ENCODE data around the gene SPATS2. TPM values are rescaled to one million over a fixed set of nuclear protein-coding genes. Genes with fewer than 3 reads are reported as not detected.

Gene SPATS2
- total and polyA plus RNA-seq, 4 donors, result 5.5 to 29.8 (median 15.4) TPM

- peaks cover 3 to 7% of the 10 kb centered on the region in 2 donors for H3K36me3 ChIP-seq (ENCODE audit: control insufficient read depth in 1 of 2, insufficient read depth in 2 of 2, low read length in 1 of 2)
- DNase-seq, result no peak
- 94% methylated on average over 14 of the region's 14 CpGs for WGBS, 2 donors
Observed at GRCh38 chr12:49563951-49564685, 196.9 kb downstream of the SPATS2 start.

GRCh38 chr12:49564686-49565405 is 197.6 kb downstream of the SPATS2 start:
- intact Hi-C loops (cut with DNase I), result no loop called here
- Histone ChIP-seq H3K27me3 (ENCODE audit: control insufficient read depth in 1 of 2, insufficient read depth in 2 of 2, low read length in 1 of 2) (no peaks in the 10 kb centered on the region), H3K4me1 (ENCODE audit: control insufficient read depth in 1 of 2, insufficient read depth in 2 of 2, low read length in 2 of 2) (peaks cover 0 to 4% of the 10 kb centered on the region in 2 donors), H3K36me3 (ENCODE audit: control insufficient read depth in 1 of 2, insufficient read depth in 2 of 2, low read length in 1 of 2) (peaks cover 0 to 4% of the 10 kb centered on the region in 2 donors), H3K9me3 (ENCODE audit: control insufficient read depth, low read length) (no peaks in the 10 kb centered on the region), H3K27ac (ENCODE audit: low read depth in 1 of 2, low read length in 2 of 2) (no peak overlapping the region), H3K4me3 (ENCODE audit: low read length in 2 of 2) (no peak overlapping the region)
- DNase-seq (peak in 1 of 2 donors; percentile 62), ATAC-seq (ENCODE audit: low FRiP score) (no peak)
- WGBS, 2 donors, result 67 to 71% methylated on average over 8 of the region's 8 CpGs

More at GRCh38 chr12:49563951-49564685, 196.9 kb downstream of the SPATS2 start:
- peaks cover 0 to 4% of the 10 kb centered on the region in 2 donors for H3K4me1 ChIP-seq (ENCODE audit: control insufficient read depth in 1 of 2, insufficient read depth in 2 of 2, low read length in 2 of 2)
- no peaks in the 10 kb centered on the region for H3K9me3 ChIP-seq (ENCODE audit: control insufficient read depth, low read length)
- no peak for ATAC-seq (ENCODE audit: low FRiP score)
- intact Hi-C loops (cut with DNase I), result no loop called here
- H3K27me3 ChIP-seq (ENCODE audit: control insufficient read depth in 1 of 2, insufficient read depth in 2 of 2, low read length in 1 of 2), result no peaks in the 10 kb centered on the region
- no peak overlapping the region for H3K4me3 ChIP-seq (ENCODE audit: low read length in 2 of 2)
- H3K27ac ChIP-seq (ENCODE audit: low read depth in 1 of 2, low read length in 2 of 2), result no peak overlapping the region

GRCh38 chr12:49565406-49566265 is 198.4 kb downstream of the SPATS2 start:
- Histone ChIP-seq H3K36me3 (ENCODE audit: control insufficient read depth in 1 of 2, insufficient read depth in 2 of 2, low read length in 1 of 2) (peaks cover 0 to 4% of the 10 kb centered on the region in 2 donors), H3K27ac (ENCODE audit: low read depth in 1 of 2, low read length in 2 of 2) (no peak overlapping the region), H3K4me3 (ENCODE audit: low read length in 2 of 2) (no peak overlapping the region), H3K9me3 (ENCODE audit: control insufficient read depth, low read length) (no peaks in the 10 kb centered on the region), H3K4me1 (ENCODE audit: control insufficient read depth in 1 of 2, insufficient read depth in 2 of 2, low read length in 2 of 2) (peaks cover 0 to 4% of the 10 kb centered on the region in 2 donors), H3K27me3 (ENCODE audit: control insufficient read depth in 1 of 2, insufficient read depth in 2 of 2, low read length in 1 of 2) (no peaks in the 10 kb centered on the region)
- ATAC-seq (ENCODE audit: low FRiP score) (no peak), DNase-seq (peak in 1 of 2 donors; percentile 39)
- 88 to 91% methylated on average over 12 of the region's 12 CpGs for WGBS, 2 donors
- intact Hi-C loops (cut with DNase I), result no loop called here

- Histone ChIP-seq H3K4me1 (ENCODE audit: control insufficient read depth in 1 of 2, insufficient read depth in 2 of 2, low read length in 2 of 2) (peaks cover 0 to 4% of the 10 kb centered on the region in 2 donors), H3K36me3 (ENCODE audit: control insufficient read depth in 1 of 2, insufficient read depth in 2 of 2, low read length in 1 of 2) (peaks cover 0 to 4% of the 10 kb centered on the region in 2 donors), H3K27ac (ENCODE audit: low read depth in 1 of 2, low read length in 2 of 2) (no peak overlapping the region), H3K27me3 (ENCODE audit: control insufficient read depth in 1 of 2, insufficient read depth in 2 of 2, low read length in 1 of 2) (no peaks in the 10 kb centered on the region), H3K4me3 (ENCODE audit: low read length in 2 of 2) (no peak overlapping the region), H3K9me3 (ENCODE audit: control insufficient read depth, low read length) (no peaks in the 10 kb centered on the region)
- peak in 1 of 2 donors; percentile 62 for DNase-seq
- no peak for ATAC-seq (ENCODE audit: low FRiP score)
- intact Hi-C loops (cut with DNase I), result no loop called here
- WGBS, 2 donors, result 89 to 92% methylated on average over 13 of the region's 13 CpGs
Observed at GRCh38 chr12:49566361-49566760, 199.1 kb downstream of the SPATS2 start.

- Histone ChIP-seq H3K9me3 (ENCODE audit: control insufficient read depth, low read length) (no peaks in the 10 kb centered on the region), H3K27ac (ENCODE audit: low read depth in 1 of 2, low read length in 2 of 2) (no peak overlapping the region), H3K27me3 (ENCODE audit: control insufficient read depth in 1 of 2, insufficient read depth in 2 of 2, low read length in 1 of 2) (no peaks in the 10 kb centered on the region), H3K36me3 (ENCODE audit: control insufficient read depth in 1 of 2, insufficient read depth in 2 of 2, low read length in 1 of 2) (peaks cover 0 to 4% of the 10 kb centered on the region in 2 donors), H3K4me3 (ENCODE audit: low read length in 2 of 2) (peak overlapping the region; percentile 72 to 73), H3K4me1 (ENCODE audit: control insufficient read depth in 1 of 2, insufficient read depth in 2 of 2, low read length in 2 of 2) (peaks cover 0 to 4% of the 10 kb centered on the region in 2 donors)
- no peak for ATAC-seq (ENCODE audit: low FRiP score)
- intact Hi-C loops (cut with DNase I), result no loop called here
- DNase-seq, result no peak
- WGBS, 2 donors, result 2 to 4% methylated on average over 11 of the region's 11 CpGs
Observed at GRCh38 chr12:49567302-49567610, 200.0 kb downstream of the SPATS2 start.

- ATAC-seq (ENCODE audit: low FRiP score) (peak; percentile 93), DNase-seq (peak; percentile 92 to 94)
- H3K4me1 ChIP-seq (ENCODE audit: control insufficient read depth in 1 of 2, insufficient read depth in 2 of 2, low read length in 2 of 2), result peaks cover 0 to 4% of the 10 kb centered on the region in 2 donors
- peak within 1 kb of the TSS; percentile 72 to 73 for H3K4me3 ChIP-seq (ENCODE audit: low read length in 2 of 2)
- intact Hi-C loops (cut with DNase I), result no loop called here
- no peaks in the 10 kb centered on the region for H3K9me3 ChIP-seq (ENCODE audit: control insufficient read depth, low read length)
- no peaks in the 10 kb centered on the region for H3K27me3 ChIP-seq (ENCODE audit: control insufficient read depth in 1 of 2, insufficient read depth in 2 of 2, low read length in 1 of 2)
- H3K27ac ChIP-seq (ENCODE audit: low read depth in 1 of 2, low read length in 2 of 2), result peak within 1 kb of the TSS in 1 of 2 donors; percentile 48
- 0% methylated on average over 54 of the region's 54 CpGs for WGBS, 2 donors
- peaks cover 0 to 2% of the 10 kb centered on the region in 2 donors for H3K36me3 ChIP-seq (ENCODE audit: control insufficient read depth in 1 of 2, insufficient read depth in 2 of 2, low read length in 1 of 2)
Observed at GRCh38 chr12:49567611-49568441, 200.6 kb downstream of the SPATS2 start, which contains the start of gene MCRS1. TSS of gene MCRS1 (minus strand) at chr12:49568142. CDS start at chr12:49566731, 1,411 bp downstream.

- intact Hi-C loops (cut with DNase I), result no loop called here
- H3K36me3 ChIP-seq (ENCODE audit: control insufficient read depth in 1 of 2, insufficient read depth in 2 of 2, low read length in 1 of 2), result peaks cover 0 to 1% of the 10 kb centered on the region in 2 donors
- H3K4me1 ChIP-seq (ENCODE audit: control insufficient read depth in 1 of 2, insufficient read depth in 2 of 2, low read length in 2 of 2), result peaks cover 0 to 4% of the 10 kb centered on the region in 2 donors
- peak overlapping the region; percentile 72 to 73 for H3K4me3 ChIP-seq (ENCODE audit: low read length in 2 of 2)
- no peak overlapping the region for H3K27ac ChIP-seq (ENCODE audit: low read depth in 1 of 2, low read length in 2 of 2)
- H3K27me3 ChIP-seq (ENCODE audit: control insufficient read depth in 1 of 2, insufficient read depth in 2 of 2, low read length in 1 of 2), result no peaks in the 10 kb centered on the region
- no peak for DNase-seq
- no peaks in the 10 kb centered on the region for H3K9me3 ChIP-seq (ENCODE audit: control insufficient read depth, low read length)
- 1% methylated on average over 19 of the region's 19 CpGs for WGBS, 2 donors
- peak; percentile 50 for ATAC-seq (ENCODE audit: low FRiP score)
Observed at GRCh38 chr12:49568442-49569162, 201.3 kb downstream of the SPATS2 start.

All from aorta (tissue), 5 donors.